Naive thymus-derived CD4-positive, alpha-beta T cell (primary cell): ENCODE measurements around the gene OMP. TPM values are rescaled to one million over a fixed set of nuclear protein-coding genes. Genes with fewer than 3 reads are reported as not detected.

Experiments used
- ATAC-seq: fragments of 150-1000 bp; cut with Tn5 transposase; 2 replicates; pipeline ENCODE4 v1.10.0; 2021; ENCODE audit warnings: mild to moderate bottlenecking, moderate library complexity
- CTCF ChIA-PET: fragments of 350-600 bp; sonication (Branson Sonifier 250); formaldehyde crosslinking; loops from one replicate; lab custom pipeline; 2021; ENCODE audit warnings: antibody characterized with exemption; lab: Charles Lee
- POLR2A ChIA-PET: fragments of 350-600 bp; sonication (Branson Sonifier 250); formaldehyde crosslinking; loops from one replicate; lab custom pipeline; 2021; ENCODE audit warnings: antibody characterized with exemption, inconsistent platforms; lab: Charles Lee
- DNase-seq, 9 donors: peaks; one replicate each; pipeline versions ENCODE4 v3.0.0 to v3.0.0-alpha.2; 2020 to 2022; ENCODE audit warnings: mixed read lengths in 1 of 9
- H3K27ac ChIP-seq: one replicate; pipeline ENCODE4 v1.7.0; 2013; ENCODE audit warnings: mild to moderate bottlenecking, low read depth, low read length, moderate library complexity
- H3K27me3 ChIP-seq, 2 donors: one replicate each; pipeline ENCODE4 v1.7.0; 2013; ENCODE audit warnings: low read length in 2 of 2, mild to moderate bottlenecking in 2 of 2, moderate library complexity in 2 of 2; ENCODE audit not compliant: control insufficient read depth in 2 of 2, insufficient read depth in 2 of 2
- H3K36me3 ChIP-seq, 3 experiments: 1 replicate in 2 of 3; 2 replicates in 1 of 3; pipeline ENCODE4 v1.7.0; 2013; ENCODE audit warnings: low read length in 3 of 3, mild to moderate bottlenecking in 3 of 3, moderate library complexity in 1 of 3; ENCODE audit not compliant: insufficient read depth in 3 of 3, control insufficient read depth in 2 of 3
- H3K4me1 ChIP-seq, 2 donors: one replicate each; pipeline ENCODE4 v1.7.0; 2013; ENCODE audit warnings: low read length in 2 of 2, mild to moderate bottlenecking in 2 of 2, moderate library complexity in 1 of 2; ENCODE audit not compliant: control insufficient read depth in 2 of 2, insufficient read depth in 2 of 2
- H3K4me3 ChIP-seq: 2 replicates; pipeline ENCODE4 v1.7.0; 2013; ENCODE audit warnings: mild to moderate bottlenecking, low read length
- H3K9me3 ChIP-seq, 3 experiments: 1 replicate in 2 of 3; 2 replicates in 1 of 3; pipeline ENCODE4 v1.7.0; 2013; ENCODE audit warnings: low read length in 3 of 3; ENCODE audit not compliant: control insufficient read depth in 2 of 3
- H3K27ac Mint-ChIP-seq, 9 donors: one replicate each; pipeline ENCODE4 v1.8.0; 2020 to 2022; ENCODE audit warnings: mixed read lengths in 9 of 9, mild to moderate bottlenecking in 8 of 9, moderate library complexity in 5 of 9, inconsistent platforms in 2 of 9
- H3K27me3 Mint-ChIP-seq, 5 donors: one replicate each; pipeline ENCODE4 v1.8.0; 2021 to 2022; ENCODE audit warnings: mixed read lengths in 5 of 5, mild to moderate bottlenecking in 1 of 5
- H3K36me3 Mint-ChIP-seq, 5 donors: one replicate each; pipeline ENCODE4 v1.8.0; 2020 to 2022; ENCODE audit warnings: mixed read lengths in 5 of 5, mild to moderate bottlenecking in 3 of 5, inconsistent platforms in 1 of 5
- H3K4me1 Mint-ChIP-seq, 7 donors: one replicate each; pipeline ENCODE4 v1.8.0; 2020 to 2022; ENCODE audit warnings: mixed read lengths in 7 of 7, mild to moderate bottlenecking in 3 of 7, inconsistent platforms in 1 of 7
- H3K4me3 Mint-ChIP-seq, 10 donors: one replicate each; pipeline ENCODE4 v1.8.0; 2020 to 2022; ENCODE audit warnings: mild to moderate bottlenecking in 10 of 10, mixed read lengths in 10 of 10, moderate library complexity in 6 of 10, inconsistent platforms in 2 of 10
- H3K9me3 Mint-ChIP-seq, 11 donors: one replicate each; pipeline ENCODE4 v1.8.0; 2020 to 2022; ENCODE audit warnings: mixed read lengths in 11 of 11, mild to moderate bottlenecking in 4 of 11, inconsistent platforms in 1 of 11, moderate library complexity in 1 of 11
- intact Hi-C, 2 donors: fragments of 100-400 bp; cut with micrococcal nuclease; formaldehyde crosslinking; loops; one replicate each; pipeline ENCODE4 v1.15.1; 2023
- polyA plus RNA-seq, 2 donors: library from polyadenylated mRNA; unstranded; fragments of 300-500 nt; fragmentation: Illumina TruSeq; gene quantifications; one replicate each; pipeline ENCODE4 v1.2.3, GENCODE V29; 2021
- total RNA-seq, 6 experiments: library from RNA in 5 of 6; stranded (reverse) in 5 of 6; gene quantifications; 1 replicate in 5 of 6; 2 replicates in 1 of 6; pipeline ENCODE4 v1.2.3 and lab custom pipeline; 2021 to 2026

The OMP gene
- total and polyA plus RNA-seq, 7 experiments from 2014 or later, result 1.1 TPM; not detected in 6

DNA sequence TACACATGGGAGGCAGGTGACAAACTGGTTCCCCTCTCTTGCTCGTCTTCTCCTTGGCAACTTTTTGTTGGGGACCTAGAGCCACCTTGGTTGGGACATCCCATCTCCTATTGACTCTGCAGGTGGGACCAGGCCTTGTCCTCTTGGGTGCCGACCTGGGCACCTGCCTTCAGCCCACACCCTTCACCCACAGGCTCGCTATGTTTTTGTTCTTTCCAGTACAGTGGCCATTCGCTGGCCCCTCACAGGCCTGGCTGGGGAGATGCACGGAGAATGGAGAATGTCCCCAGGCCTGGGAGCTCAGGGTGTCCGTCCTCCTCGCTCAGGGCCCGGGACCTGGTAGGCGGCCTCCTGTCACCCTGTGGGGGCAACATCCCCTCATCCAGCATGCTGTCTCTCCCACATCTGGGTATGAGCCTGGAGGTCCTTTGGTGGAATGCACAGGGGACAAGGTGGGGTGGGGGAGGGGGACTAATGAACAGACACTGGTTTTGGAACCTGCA is 14.9 kb upstream of the OMP start:
- no peak for ATAC-seq
- Mint-ChIP-seq H3K27me3 (no peaks in the 10 kb centered on the region), H3K4me1 (peaks cover 0 to 14% (median 14%) of the 10 kb centered on the region in 7 donors), H3K36me3 (peaks cover 0 to 3% (median 0%) of the 10 kb centered on the region in 5 donors), H3K27ac (no peak overlapping the region), H3K4me3 (no peak overlapping the region), H3K9me3 (no peaks in the 10 kb centered on the region)
- Histone ChIP-seq H3K36me3 (no peaks in the 10 kb centered on the region), H3K9me3 (no peaks in the 10 kb centered on the region), H3K27ac (no peak overlapping the region), H3K4me1 (peaks cover 0 to 8% of the 10 kb centered on the region in 2 donors), H3K27me3 (no peaks in the 10 kb centered on the region), H3K4me3 (no peak overlapping the region)
- ChIA-PET POLR2A (no interaction called here), CTCF (no interaction called here)
- DNase-seq, result no peak
- intact Hi-C loops, result no loop called here

DNA sequence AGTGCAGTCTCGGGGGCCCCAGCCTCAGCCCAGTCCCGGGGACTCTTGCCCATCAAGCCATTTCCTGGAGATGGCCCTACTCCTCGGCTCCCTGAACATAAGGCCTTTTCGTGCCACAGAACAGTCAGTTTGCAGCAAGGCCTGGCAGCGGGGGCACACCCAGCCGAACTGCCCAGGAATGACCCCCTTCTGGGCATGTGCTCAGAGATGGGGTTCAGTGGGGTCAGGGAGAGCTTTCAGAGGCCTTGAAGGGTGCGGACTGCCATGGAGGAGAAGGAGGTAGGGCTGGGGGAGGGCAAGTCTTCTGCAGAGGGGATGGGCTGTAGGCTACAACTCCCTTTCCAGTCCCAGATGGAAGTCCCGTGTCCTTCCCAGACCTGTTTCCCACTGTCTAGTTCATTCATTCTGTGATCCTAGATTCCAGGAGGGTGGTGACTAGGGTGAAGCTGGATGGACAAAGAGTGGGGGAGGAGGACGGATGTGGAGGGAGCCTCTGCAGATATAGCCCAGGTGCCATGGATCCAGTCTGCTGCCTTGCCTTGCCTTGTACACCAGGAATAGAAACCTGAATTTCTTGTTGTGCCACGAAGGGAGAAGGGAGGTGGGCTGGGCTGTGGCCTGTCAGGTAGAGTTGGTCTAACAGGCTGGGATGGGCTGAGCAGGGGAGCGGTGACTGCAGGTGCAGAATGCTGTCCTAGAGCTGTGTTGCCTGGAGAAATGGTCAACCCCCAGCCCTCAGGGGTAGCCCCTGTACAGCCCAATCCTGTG is 14.2 kb upstream of the OMP start:
- Mint-ChIP-seq H3K4me3 (no peak overlapping the region), H3K27ac (no peak overlapping the region), H3K4me1 (peaks cover 0 to 8% (median 8%) of the 10 kb centered on the region in 7 donors), H3K9me3 (no peaks in the 10 kb centered on the region), H3K36me3 (peaks cover 0 to 3% (median 0%) of the 10 kb centered on the region in 5 donors), H3K27me3 (no peaks in the 10 kb centered on the region)
- Histone ChIP-seq H3K36me3 (no peaks in the 10 kb centered on the region), H3K4me1 (peaks cover 0 to 3% of the 10 kb centered on the region in 2 donors), H3K27me3 (no peaks in the 10 kb centered on the region), H3K4me3 (no peak overlapping the region), H3K27ac (no peak overlapping the region), H3K9me3 (no peaks in the 10 kb centered on the region)
- DNase-seq (no peak), ATAC-seq (no peak)
- intact Hi-C loops, result no loop called here
- ChIA-PET POLR2A (no interaction called here), CTCF (interaction anchor here (0.6 to 1.4 kb wide), 3 partner anchors 40 to 1947 kb away, joined by 3 to 5 read pairs (median 3); no protein-coding TSS in a partner anchor)

DNA sequence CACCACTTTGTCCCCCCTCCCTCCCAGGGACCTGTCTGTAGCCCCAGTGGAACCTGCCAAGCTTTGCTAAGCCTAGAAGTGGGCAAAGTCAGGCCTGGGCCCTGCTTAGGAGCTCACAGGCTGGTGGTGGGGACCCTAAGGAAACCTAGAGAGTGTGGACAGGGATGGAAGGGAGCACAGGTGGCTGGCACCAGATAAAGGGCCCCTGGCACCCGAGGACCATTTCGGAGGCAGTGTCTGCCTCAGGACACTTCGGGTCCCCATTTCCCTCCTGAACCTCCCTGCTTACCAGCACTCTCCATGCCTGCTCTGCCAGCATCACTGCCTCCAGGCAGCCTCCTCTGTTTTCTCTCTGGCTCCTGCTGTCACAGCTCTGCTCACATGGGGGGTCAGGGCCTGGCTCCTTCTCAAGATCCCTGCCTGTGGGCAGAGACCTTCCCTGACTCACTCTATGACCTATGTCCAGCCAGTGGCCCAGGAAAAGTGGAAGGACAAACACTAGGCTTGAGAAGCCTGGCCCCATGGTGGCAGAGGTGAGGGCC is 13.6 kb upstream of the OMP start:
- Histone ChIP-seq H3K4me3 (no peak overlapping the region), H3K27me3 (no peaks in the 10 kb centered on the region), H3K36me3 (no peaks in the 10 kb centered on the region), H3K27ac (no peak overlapping the region), H3K9me3 (no peaks in the 10 kb centered on the region), H3K4me1 (no peaks in the 10 kb centered on the region)
- Mint-ChIP-seq H3K4me3 (no peak overlapping the region), H3K4me1 (peaks cover 0 to 7% (median 4%) of the 10 kb centered on the region in 7 donors), H3K9me3 (no peaks in the 10 kb centered on the region), H3K27me3 (no peaks in the 10 kb centered on the region), H3K27ac (peak overlapping the region in 1 of 9 donors; percentile 51), H3K36me3 (peaks cover 0 to 3% (median 0%) of the 10 kb centered on the region in 5 donors)
- intact Hi-C loops, result no loop called here
- DNase-seq, result no peak
- ChIA-PET POLR2A (interaction anchor here (1.0 kb wide), 1 partner anchor 41 kb away, joined by 3 read pairs; no protein-coding TSS in a partner anchor), CTCF (interaction anchor here (0.6 to 1.4 kb wide), 4 partner anchors 41 to 1947 kb away, joined by 3 to 5 read pairs (median 3); no protein-coding TSS in a partner anchor)
- no peak for ATAC-seq

DNA sequence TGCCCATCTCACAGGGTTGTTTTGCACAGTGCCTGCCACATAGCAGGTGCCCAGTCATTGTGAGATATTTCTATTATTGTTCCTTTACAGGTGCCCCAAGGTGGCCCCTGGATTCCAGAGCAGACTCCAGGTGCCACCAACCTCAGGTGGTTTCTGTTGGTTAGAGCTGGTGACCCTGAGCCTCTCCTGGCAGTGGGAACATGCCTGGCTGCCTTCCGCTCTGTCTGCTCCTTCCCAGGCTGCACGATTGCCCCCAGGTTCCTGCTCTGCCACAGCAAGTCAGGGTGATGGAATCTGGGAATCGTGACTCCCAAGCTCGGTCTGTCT is 12.6 kb upstream of the OMP start:
- H3K36me3 Mint-ChIP-seq, result peaks cover 0 to 3% (median 0%) of the 10 kb centered on the region in 5 donors
- CTCF ChIA-PET, result interaction anchor here (0.6 to 3.7 kb wide), 7 partner anchors 9 to 171 kb away, joined by 3 to 58 read pairs (median 29); no protein-coding TSS in a partner anchor
- H3K27me3 ChIP-seq, result no peaks in the 10 kb centered on the region

DNA sequence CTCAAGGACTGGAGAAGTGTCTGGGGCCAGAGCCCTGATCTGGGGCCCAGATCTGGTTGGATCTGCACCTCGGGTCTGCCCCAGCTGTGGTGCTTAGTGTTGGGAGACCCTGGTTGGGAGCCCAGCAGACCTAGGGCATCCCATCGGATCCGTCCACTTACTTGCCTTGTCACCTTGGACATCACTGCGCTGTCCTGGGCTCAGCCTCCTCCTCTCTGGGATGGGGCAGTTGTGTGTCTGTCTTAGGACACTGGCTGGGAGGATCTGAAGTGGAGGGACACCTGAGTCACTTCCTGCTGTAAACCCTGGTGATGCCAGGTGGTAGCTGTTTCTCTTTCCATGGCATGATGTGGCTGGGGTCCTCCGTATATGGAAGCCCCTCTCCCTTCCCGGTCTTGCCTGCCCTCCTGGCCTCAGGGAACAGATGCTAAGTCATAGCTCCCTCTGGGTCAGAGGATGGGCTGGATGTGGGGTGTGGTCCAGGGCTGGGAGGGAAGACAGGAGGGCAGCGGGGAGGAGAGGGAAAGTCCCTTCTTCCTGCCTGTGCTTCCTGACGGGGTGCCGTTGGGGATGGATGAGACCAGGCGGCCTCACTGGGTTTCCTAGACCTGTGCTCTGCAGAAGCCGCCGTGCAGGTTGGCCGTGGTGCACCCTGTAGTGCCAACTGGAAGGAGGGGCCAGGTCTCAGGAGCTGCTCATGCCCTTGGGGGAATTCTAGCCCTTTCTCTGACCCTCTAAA is 12.1 kb upstream of the OMP start:
- Histone ChIP-seq H3K27ac (no peak overlapping the region), H3K4me1 (no peaks in the 10 kb centered on the region), H3K4me3 (no peak overlapping the region), H3K27me3 (no peaks in the 10 kb centered on the region), H3K9me3 (no peaks in the 10 kb centered on the region), H3K36me3 (no peaks in the 10 kb centered on the region)
- Mint-ChIP-seq H3K4me1 (peaks cover 0 to 7% (median 4%) of the 10 kb centered on the region in 7 donors), H3K9me3 (no peaks in the 10 kb centered on the region), H3K4me3 (no peak overlapping the region), H3K27me3 (no peaks in the 10 kb centered on the region), H3K27ac (no peak overlapping the region), H3K36me3 (peaks cover 0 to 3% (median 0%) of the 10 kb centered on the region in 5 donors)
- ChIA-PET POLR2A (interaction anchor here (1.7 kb wide), 2 partner anchors 8 to 43 kb away, joined by 8 read pairs; no protein-coding TSS in a partner anchor), CTCF (interaction anchor here (1.1 to 3.7 kb wide), 11 partner anchors 9 to 458 kb away, joined by 3 to 58 read pairs (median 6); no protein-coding TSS in a partner anchor)
- ATAC-seq (no peak), DNase-seq (no peak)
- intact Hi-C loops, result loop anchor here (1.0 to 2.0 kb wide), 7 partner anchors 24 to 358 kb away; partner anchors contain the start of gene CAPN5 (in 2 of the 2)

More for the DNA sequence above, 12.6 kb upstream of the OMP start:
- peak overlapping the region in 1 of 9 donors; percentile 20 for H3K27ac Mint-ChIP-seq
- peaks cover 0 to 7% (median 4%) of the 10 kb centered on the region in 7 donors for H3K4me1 Mint-ChIP-seq
- no peaks in the 10 kb centered on the region for H3K9me3 Mint-ChIP-seq
- Histone ChIP-seq H3K36me3 (no peaks in the 10 kb centered on the region), H3K9me3 (no peaks in the 10 kb centered on the region), H3K4me3 (no peak overlapping the region), H3K27ac (no peak overlapping the region), H3K4me1 (no peaks in the 10 kb centered on the region)
- DNase-seq, result no peak
- no peak overlapping the region for H3K4me3 Mint-ChIP-seq
- POLR2A ChIA-PET, result interaction anchor here (1.0 to 1.7 kb wide), 3 partner anchors 7 to 42 kb away, joined by 3 to 8 read pairs (median 8); no protein-coding TSS in a partner anchor
- intact Hi-C loops, result loop anchor here in 1 of 2 donors (2.0 kb wide), 3 partner anchors 23 to 357 kb away; partner anchors contain the start of gene CAPN5
- no peak for ATAC-seq
- H3K27me3 Mint-ChIP-seq, result no peaks in the 10 kb centered on the region
